PC-9 (cell line): ENCODE measurements around the gene ATCAY. TPM values are rescaled to one million over a fixed set of nuclear protein-coding genes. Genes with fewer than 3 reads are reported as not detected.
"Not testable (repeated sequence)": the region's sequence is repeated elsewhere in the genome, so short reads cannot be mapped to it uniquely, and the experiment has no call there.

Experiments
- BruUV-seq: library from RNA; stranded (reverse); fragments of 400-500 nt; replicated peaks from 2 replicates; lab custom pipeline; 2021; lab: Mats Ljungman, UMichigan
- CTCF ChIA-PET: fragments of 300-600 bp; sonication (Branson Sonifier 250); formaldehyde crosslinking; loops from one replicate; lab custom pipeline; 2022; ENCODE audit warnings: antibody characterized with exemption; lab: Charles Lee
- POLR2A ChIA-PET: fragments of 300-600 bp; sonication (Branson Sonifier 250); formaldehyde crosslinking; loops from one replicate; lab custom pipeline; 2022; ENCODE audit warnings: antibody characterized with exemption; ENCODE audit not compliant: unreplicated experiment; lab: Charles Lee
- DNase-seq, 2 experiments: peaks; one replicate each; pipeline versions ENCODE4 v3.0.0 to v3.0.0-alpha.2; 2015 to 2022; ENCODE audit warnings: mixed read lengths in 1 of 2
- H2AFZ ChIP-seq: fragments of 200-600 bp; sonication (generic); 2 replicates; pipeline ENCODE4 v1.8.1; 2017; ENCODE audit warnings: antibody characterized with exemption
- H3F3A ChIP-seq: fragments of 200-600 bp; sonication (generic); 2 replicates; pipeline ENCODE4 v1.8.1; 2017; ENCODE audit warnings: antibody characterized with exemption, mild to moderate bottlenecking, low read depth; ENCODE audit not compliant: insufficient read depth
- H3K27ac ChIP-seq: fragments of 200-600 bp; sonication (generic); 2 replicates; pipeline ENCODE4 v1.6.1; 2016; ENCODE audit warnings: mixed run types
- H3K27me3 ChIP-seq: fragments of 200-600 bp; sonication (generic); 2 replicates; pipeline ENCODE4 v1.6.1; 2016; ENCODE audit warnings: low read depth, mixed run types; ENCODE audit not compliant: insufficient read depth
- H3K36me3 ChIP-seq: fragments of 200-600 bp; sonication (generic); 2 replicates; pipeline ENCODE4 v1.6.1; 2016; ENCODE audit warnings: low read depth, mixed run types
- H3K4me1 ChIP-seq: fragments of 200-600 bp; sonication (generic); replicated peaks from 2 replicates; pipeline ENCODE4 v1.6.1; 2016; ENCODE audit warnings: mixed run types; ENCODE audit not compliant: insufficient read depth
- H3K4me2 ChIP-seq: fragments of 200-600 bp; sonication (generic); 2 replicates; pipeline ENCODE4 v1.6.1; 2017; ENCODE audit warnings: mixed run types
- H3K4me3 ChIP-seq: fragments of 200-600 bp; sonication (generic); 2 replicates; pipeline ENCODE4 v1.6.1; 2016; ENCODE audit warnings: mixed run types
- H3K79me2 ChIP-seq: fragments of 200-600 bp; sonication (generic); 2 replicates; pipeline ENCODE4 v1.6.1; 2017; ENCODE audit warnings: low read depth, mixed run types
- H3K9me2 ChIP-seq: fragments of 200-600 bp; sonication (generic); 2 replicates; pipeline ENCODE4 v1.8.1; 2017; ENCODE audit warnings: mild to moderate bottlenecking; ENCODE audit not compliant: insufficient read depth
- H3K9me3 ChIP-seq: fragments of 200-600 bp; sonication (generic); 2 replicates; pipeline ENCODE4 v1.8.1; 2016; ENCODE audit warnings: low read depth; ENCODE audit not compliant: insufficient read depth
- H4K20me1 ChIP-seq: fragments of 200-600 bp; sonication (generic); 2 replicates; pipeline ENCODE4 v1.8.1; 2017; ENCODE audit not compliant: insufficient read depth
- CTCF ChIP-seq: fragments of 200-600 bp; sonication (generic); conservative IDR thresholded peaks from 2 replicates; pipeline ENCODE4 v1.6.1; 2017; ENCODE audit warnings: mixed run types, antibody characterized with exemption, mild to moderate bottlenecking, moderate library complexity
- EZH2 ChIP-seq: fragments of 200-600 bp; sonication (generic); IDR thresholded peaks from 2 replicates; pipeline ENCODE4 v1.8.0; 2017; ENCODE audit warnings: antibody characterized with exemption, low read depth
- intact Hi-C: fragments of 100-400 bp; cut with micrococcal nuclease; formaldehyde crosslinking; loops from one replicate; pipeline ENCODE4 v1.10.0; 2022; ENCODE audit not compliant: unreplicated experiment
- total RNA-seq: library from RNA; stranded (reverse); gene quantifications from 2 replicates; pipeline ENCODE4 v1.2.3, GENCODE V29; 2021

Gene ATCAY
- total RNA-seq, 1 experiment from 2014 or later: not detected

- Histone ChIP-seq H3K9me2 (no peaks in the 10 kb centered on the region), H3K36me3 (no peaks in the 10 kb centered on the region), H3K9me3 (no peaks in the 10 kb centered on the region), H3K27ac (no peak overlapping the region), H3F3A (no peaks in the 10 kb centered on the region), H3K27me3 (peaks cover 19% of the 10 kb centered on the region), H3K79me2 (no peaks in the 10 kb centered on the region), H2AFZ (no peak overlapping the region), H4K20me1 (no peaks in the 10 kb centered on the region), H3K4me1 (no peaks in the 10 kb centered on the region), H3K4me3 (no peak overlapping the region), H3K4me2 (no peak overlapping the region)
- ChIA-PET CTCF (interaction anchor here (0.6 kb wide), 1 partner anchor 17 kb away, joined by 3 read pairs; no protein-coding TSS in a partner anchor), POLR2A (no interaction called here)
- DNase-seq: no peak
- TF ChIP-seq CTCF: no peak
- TF ChIP-seq EZH2: no peak
- intact Hi-C loops: no loop called here
- no TSS peak for BruUV-seq
Measured at GRCh38 chr19:3893509-3894179, 13.2 kb downstream of the ATCAY start.

GRCh38 chr19:3894959-3895358, 14.5 kb downstream of the ATCAY start:
- POLR2A ChIA-PET, H2AFZ ChIP-seq, H3K79me2 ChIP-seq, H3K36me3 ChIP-seq, H3K9me3 ChIP-seq, H3K9me2 ChIP-seq, H4K20me1 ChIP-seq, H3K27ac ChIP-seq, H3K4me1 ChIP-seq, H3K4me2 ChIP-seq, BruUV-seq, DNase-seq, H3F3A ChIP-seq, H3K4me3 ChIP-seq, intact Hi-C loops: not testable (repeated sequence)
- peaks cover 20% of the 10 kb centered on the region for H3K27me3 ChIP-seq
- CTCF ChIA-PET: interaction anchor here (0.6 kb wide), 1 partner anchor 10 kb away, joined by 19 read pairs; no protein-coding TSS in a partner anchor

- TF ChIP-seq EZH2 (no peak), CTCF (no peak)
- no peak overlapping the region for H2AFZ ChIP-seq
- no peaks in the 10 kb centered on the region for H3K36me3 ChIP-seq
- no peak for DNase-seq
- H3K27me3 ChIP-seq: peaks cover 20% of the 10 kb centered on the region
- no peak overlapping the region for H3K4me3 ChIP-seq
- no peak overlapping the region for H3K4me2 ChIP-seq
- no peaks in the 10 kb centered on the region for H3K4me1 ChIP-seq
- BruUV-seq: no TSS peak
- H3K27ac ChIP-seq: no peak overlapping the region
- intact Hi-C loops: no loop called here
- H4K20me1 ChIP-seq: no peaks in the 10 kb centered on the region
- no peaks in the 10 kb centered on the region for H3F3A ChIP-seq
- no peaks in the 10 kb centered on the region for H3K9me2 ChIP-seq
- ChIA-PET POLR2A (no interaction called here), CTCF (interaction anchor here (0.6 kb wide), 1 partner anchor 18 kb away, joined by 12 read pairs; no protein-coding TSS in a partner anchor)
- no peaks in the 10 kb centered on the region for H3K9me3 ChIP-seq
- no peaks in the 10 kb centered on the region for H3K79me2 ChIP-seq
Measured at GRCh38 chr19:3895788-3896187, 15.3 kb downstream of the ATCAY start.
